Gastrocnemius medialis (tissue), 4 donors: ENCODE results near the gene SYP. TPM values are rescaled to one million over a fixed set of nuclear protein-coding genes. Genes with fewer than 3 reads are reported as not detected.
"Not testable (repeated sequence)": the region's sequence is repeated elsewhere in the genome, so short reads cannot be mapped to it uniquely, and the experiment has no call there.

Experiments
- ATAC-seq, 2 donors: fragments of 150-250 bp; one replicate each; pipeline ENCODE4 v1.9.1; 2016
- DNase-seq, 2 donors: peaks; one replicate each; pipeline ENCODE4 v3.0.0-alpha.2; 2019
- H3K27ac ChIP-seq, 4 donors: fragments of 200-600 bp; sonication (generic); 1 replicate in 1 of 4; 2 replicates in 3 of 4; pipeline ENCODE4 v1.5.1; 2016 to 2018; ENCODE audit warnings: mild to moderate bottlenecking in 2 of 4, moderate library complexity in 1 of 4
- H3K27me3 ChIP-seq, 3 donors: fragments of 200-600 bp; sonication (generic) in 2 of 3; 1 replicate in 1 of 3; 2 replicates in 2 of 3; pipeline versions ENCODE4 v1.5.1 to v1.6.0; 2016 to 2019; ENCODE audit warnings: mild to moderate bottlenecking in 1 of 3, moderate library complexity in 1 of 3
- H3K36me3 ChIP-seq, 2 donors: fragments of 200-600 bp; sonication (generic) in 1 of 2; one replicate each; pipeline ENCODE4 v1.5.1; 2017 to 2018
- H3K4me1 ChIP-seq, 2 donors: fragments of 200-600 bp; sonication (generic) in 1 of 2; one replicate each; pipeline ENCODE4 v1.5.1; 2016 to 2017; ENCODE audit warnings: mild to moderate bottlenecking in 2 of 2
- H3K4me3 ChIP-seq, 4 donors: fragments of 200-600 bp; sonication (generic) in 3 of 4; 1 replicate in 1 of 4; 2 replicates in 3 of 4; pipeline ENCODE4 v1.5.1; 2016 to 2019; ENCODE audit warnings: mild to moderate bottlenecking in 2 of 4
- H3K9me3 ChIP-seq, 3 donors: fragments of 200-600 bp; sonication (generic) in 2 of 3; 1 replicate in 1 of 3; 2 replicates in 2 of 3; pipeline ENCODE4 v1.5.1; 2016 to 2019
- CTCF ChIP-seq, 5 experiments: fragments of 450-650 bp in 3 of 5; fragments of 200-600 bp in 2 of 5; sonication (generic) in 2 of 5; IDR thresholded peaks in 4 of 5; conservative IDR thresholded peaks in 1 of 5; 1 replicate in 4 of 5; 2 replicates in 1 of 5; pipeline ENCODE4 v1.5.1; 2016 to 2019; ENCODE audit warnings: antibody characterized with exemption in 5 of 5, mild to moderate bottlenecking in 3 of 5, moderate library complexity in 3 of 5
- POLR2A ChIP-seq, 2 donors: fragments of 450-650 bp; IDR thresholded peaks; one replicate each; pipeline ENCODE4 v1.6.1; 2017; ENCODE audit warnings: antibody characterized with exemption in 2 of 2, mild to moderate bottlenecking in 2 of 2, moderate library complexity in 2 of 2
- in situ Hi-C, 4 donors: fragments of 200-750 bp; cut with MboI; loops; one replicate each; pipeline versions ENCODE4 v1.15.0 to v1.8.0; 2017; ENCODE audit warnings: low sequenced_read_pairs in 4 of 4
- intact Hi-C: fragments of 100-400 bp; cut with DNase I; formaldehyde crosslinking; loops from one replicate; pipeline ENCODE4 v1.15.1; 2023; ENCODE audit warnings: low total_unique reads
- total RNA-seq, 4 donors: library from RNA; depleted of rRNA; stranded (reverse); fragments of >200 nt; gene quantifications; one replicate each; pipeline versions ENCODE4 v1.1.0 to v1.2.3, GENCODE V29; 2016

Gene SYP
- total RNA-seq, 4 donors from 2014 or later, result 0.15 to 3.9 (median 0.40) TPM

GRCh38 chrX:49175435-49176274 is 24.3 kb downstream of the SYP start:
- TF ChIP-seq CTCF (IDR thresholded peaks at IDR 0.05 in 4 of 5, conservative IDR thresholded peaks at IDR 0.05 in 1 of 5) (no peak), POLR2A (IDR thresholded peaks at IDR 0.05) (no peak)
- intact Hi-C loops, result loop anchor here (10.0 kb wide), 1 partner anchor 1691 kb away; the partner anchor contains the start of gene ZNF41
- peaks cover 0 to 19% of the 10 kb centered on the region in 2 donors for H3K36me3 ChIP-seq
- in situ Hi-C loops, result no loop called here
- no peaks in the 10 kb centered on the region for H3K27me3 ChIP-seq
- no peak for DNase-seq
- H3K27ac ChIP-seq, result no peak overlapping the region
- ATAC-seq, result no peak
- no peak overlapping the region for H3K4me3 ChIP-seq
- peaks cover 0 to 3% of the 10 kb centered on the region in 2 donors for H3K4me1 ChIP-seq
- no peaks in the 10 kb centered on the region for H3K9me3 ChIP-seq

- H3K27ac ChIP-seq, result no peak overlapping the region
- ATAC-seq (no peak), DNase-seq (no peak)
- peaks cover 0 to 19% of the 10 kb centered on the region in 2 donors for H3K36me3 ChIP-seq
- H3K9me3 ChIP-seq, result no peaks in the 10 kb centered on the region
- peaks cover 0 to 3% of the 10 kb centered on the region in 2 donors for H3K4me1 ChIP-seq
- in situ Hi-C loops (no loop called here), intact Hi-C loops (loop anchor here (10.0 kb wide), 1 partner anchor 1690 kb away; the partner anchor contains the start of gene ZNF41)
- no peaks in the 10 kb centered on the region for H3K27me3 ChIP-seq
- no peak overlapping the region for H3K4me3 ChIP-seq
- no peak for TF ChIP-seq POLR2A (IDR thresholded peaks at IDR 0.05)
- no peak for TF ChIP-seq CTCF (IDR thresholded peaks at IDR 0.05 in 4 of 5, conservative IDR thresholded peaks at IDR 0.05 in 1 of 5)
These were observed 25.3 kb downstream of the SYP start for GRCh38 chrX:49174723-49175122.

- H3K27ac ChIP-seq, result peak overlapping the region; percentile 88 to 94 (median 90)
These were observed 26.4 kb downstream of the SYP start for GRCh38 chrX:49173544-49173943.

GRCh38 chrX:49172280-49172780 is 27.7 kb downstream of the SYP start:
- Histone ChIP-seq H3K27me3 (no peaks in the 10 kb centered on the region), H3K36me3 (peaks cover 0 to 19% of the 10 kb centered on the region in 2 donors), H3K4me3 (peak overlapping the region; percentile 63 to 74 (median 64)), H3K4me1 (peaks cover 6 to 12% of the 10 kb centered on the region in 2 donors), H3K9me3 (no peaks in the 10 kb centered on the region), H3K27ac (peak overlapping the region; percentile 88 to 94 (median 90))
- TF ChIP-seq CTCF (IDR thresholded peaks at IDR 0.05 in 4 of 5, conservative IDR thresholded peaks at IDR 0.05 in 1 of 5), result no peak
- TF ChIP-seq POLR2A (IDR thresholded peaks at IDR 0.05), result peak; percentile 46 to 51
- ATAC-seq (peak; percentile 72 to 82), DNase-seq (peak; percentile 41 to 77)
- intact Hi-C loops (loop anchor here (10.0 kb wide), 1 partner anchor 1688 kb away; the partner anchor contains the start of gene ZNF41), in situ Hi-C loops (no loop called here)

More at GRCh38 chrX:49173544-49173943, 26.4 kb downstream of the SYP start:
- ATAC-seq, DNase-seq, in situ Hi-C loops, H3K27me3 ChIP-seq, H3K4me1 ChIP-seq, H3K4me3 ChIP-seq, H3K9me3 ChIP-seq: not testable (repeated sequence)
- intact Hi-C loops, result loop anchor here (10.0 kb wide), 1 partner anchor 1689 kb away; the partner anchor contains the start of gene ZNF41
- H3K36me3 ChIP-seq, result peaks cover 0 to 19% of the 10 kb centered on the region in 2 donors

GRCh38 chrX:49171752-49172279 is 28.2 kb downstream of the SYP start, which contains the start of gene PLP2:
Gene PLP2, plus strand, starts transcription at chrX:49171898. Its CDS starts 103 bp downstream, at chrX:49172001.
- Histone ChIP-seq H3K4me1 (peaks cover 6 to 12% of the 10 kb centered on the region in 2 donors), H3K27ac (peak within 1 kb of the TSS; percentile 88 to 94 (median 90)), H3K4me3 (peak within 1 kb of the TSS; percentile 63 to 74 (median 64)), H3K9me3 (no peaks in the 10 kb centered on the region), H3K27me3 (no peaks in the 10 kb centered on the region), H3K36me3 (peaks cover 0 to 19% of the 10 kb centered on the region in 2 donors)
- TF ChIP-seq POLR2A (IDR thresholded peaks at IDR 0.05) (peak in 1 of 2 donors; percentile 53), CTCF (IDR thresholded peaks at IDR 0.05 in 4 of 5, conservative IDR thresholded peaks at IDR 0.05 in 1 of 5) (no peak)
- DNase-seq (peak in 1 of 2 donors; percentile 53), ATAC-seq (peak; percentile 28 to 34)
- intact Hi-C loops, result loop anchor here (10.0 kb wide), 1 partner anchor 1687 kb away; the partner anchor contains the start of gene ZNF41
- in situ Hi-C loops, result no loop called here
